ENCODE results near the gene CENPN.

DNA sequence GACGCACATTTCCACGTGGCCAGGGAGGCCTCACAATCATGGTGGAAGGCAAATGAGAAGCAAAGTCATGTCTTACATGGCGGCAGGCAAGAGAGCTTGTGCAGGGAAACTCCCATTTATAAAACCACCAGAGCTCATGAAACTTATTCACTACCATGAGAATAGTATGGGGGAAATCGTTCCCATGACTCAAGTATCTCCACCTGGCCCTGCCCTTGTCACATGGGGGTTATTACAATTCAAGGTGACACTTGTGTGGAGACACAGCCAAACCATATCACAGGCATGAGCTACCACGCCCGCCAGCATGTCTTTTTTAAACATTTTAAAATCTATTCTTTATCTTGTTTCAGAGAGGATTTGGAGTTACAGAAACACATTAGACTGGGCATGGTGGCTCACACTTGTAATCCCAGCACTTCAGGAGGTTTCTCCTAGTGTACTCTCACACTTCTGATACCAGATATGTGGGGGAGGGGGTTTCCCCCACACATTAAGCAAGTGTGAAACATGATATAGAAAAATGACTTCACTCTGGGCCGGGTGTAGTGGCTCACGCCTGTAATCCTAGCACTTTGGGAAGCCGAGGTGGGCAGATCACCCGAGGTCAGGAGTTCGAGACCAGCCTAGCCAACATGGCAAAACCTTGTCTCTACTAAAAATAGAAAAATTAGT, 23.1 kb downstream of the CENPN start:
- TF ChIP-seq, protein P1, sequence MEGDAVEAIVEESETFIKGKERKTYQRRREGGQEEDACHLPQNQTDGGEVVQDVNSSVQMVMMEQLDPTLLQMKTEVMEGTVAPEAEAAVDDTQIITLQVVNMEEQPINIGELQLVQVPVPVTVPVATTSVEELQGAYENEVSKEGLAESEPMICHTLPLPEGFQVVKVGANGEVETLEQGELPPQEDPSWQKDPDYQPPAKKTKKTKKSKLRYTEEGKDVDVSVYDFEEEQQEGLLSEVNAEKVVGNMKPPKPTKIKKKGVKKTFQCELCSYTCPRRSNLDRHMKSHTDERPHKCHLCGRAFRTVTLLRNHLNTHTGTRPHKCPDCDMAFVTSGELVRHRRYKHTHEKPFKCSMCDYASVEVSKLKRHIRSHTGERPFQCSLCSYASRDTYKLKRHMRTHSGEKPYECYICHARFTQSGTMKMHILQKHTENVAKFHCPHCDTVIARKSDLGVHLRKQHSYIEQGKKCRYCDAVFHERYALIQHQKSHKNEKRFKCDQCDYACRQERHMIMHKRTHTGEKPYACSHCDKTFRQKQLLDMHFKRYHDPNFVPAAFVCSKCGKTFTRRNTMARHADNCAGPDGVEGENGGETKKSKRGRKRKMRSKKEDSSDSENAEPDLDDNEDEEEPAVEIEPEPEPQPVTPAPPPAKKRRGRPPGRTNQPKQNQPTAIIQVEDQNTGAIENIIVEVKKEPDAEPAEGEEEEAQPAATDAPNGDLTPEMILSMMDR (IDR thresholded peaks at IDR 0.05): no peak
- TF ChIP-seq POLR2AphosphoS5 (IDR thresholded peaks at IDR 0.05) (no peak), POLR2A (IDR thresholded peaks at IDR 0.05) (no peak), EP300 (IDR thresholded peaks at IDR 0.05; ENCODE audit: low read depth) (no peak)
